Natural killer cell (primary cell): ENCODE results near the gene TRIM3. TPM values are rescaled to one million over a fixed set of nuclear protein-coding genes. Genes with fewer than 3 reads are reported as not detected.

Experiments used
- ATAC-seq, 3 donors: fragments of 150-1000 bp in 2 of 3; fragments of 200-7000 bp in 1 of 3; cut with Tn5 transposase; 1 replicate in 1 of 3; 2 replicates in 2 of 3; pipeline ENCODE4 v1.10.0; 2021; ENCODE audit warnings: mild to moderate bottlenecking in 2 of 3, moderate library complexity in 2 of 3
- DNase-seq, 2 donors: peaks; one replicate each; pipeline versions ENCODE4 v3.0.0 to v3.0.0-alpha.2; 2013 to 2021; ENCODE audit warnings: mixed read lengths in 1 of 2
- H3K27ac ChIP-seq: one replicate; pipeline ENCODE4 v1.5.1; 2013; ENCODE audit warnings: mild to moderate bottlenecking, low read length
- H3K27me3 ChIP-seq: one replicate; pipeline ENCODE4 v1.6.1; 2013; ENCODE audit warnings: low read length; ENCODE audit not compliant: control insufficient read depth, insufficient read depth
- H3K36me3 ChIP-seq: one replicate; pipeline ENCODE4 v1.6.1; 2013; ENCODE audit warnings: low read length; ENCODE audit not compliant: control insufficient read depth, insufficient read depth
- H3K4me1 ChIP-seq: one replicate; pipeline ENCODE4 v1.6.1; 2013; ENCODE audit warnings: low read length; ENCODE audit not compliant: control insufficient read depth, insufficient read depth
- H3K4me3 ChIP-seq: one replicate; pipeline ENCODE4 v1.5.1; 2013; ENCODE audit warnings: low read length
- H3K9me3 ChIP-seq: one replicate; pipeline ENCODE4 v1.6.1; 2013; ENCODE audit warnings: low read length; ENCODE audit not compliant: control insufficient read depth, insufficient read depth
- H3K27ac Mint-ChIP-seq, 2 donors: one replicate each; pipeline ENCODE4 v1.8.0; 2022; ENCODE audit warnings: mild to moderate bottlenecking in 2 of 2, mixed read lengths in 2 of 2, moderate library complexity in 1 of 2
- H3K27me3 Mint-ChIP-seq, 2 donors: one replicate each; pipeline ENCODE4 v1.8.0; 2022; ENCODE audit warnings: low read depth in 2 of 2, mixed read lengths in 2 of 2
- H3K36me3 Mint-ChIP-seq: one replicate; pipeline ENCODE4 v1.8.0; 2022; ENCODE audit warnings: mixed read lengths
- H3K4me1 Mint-ChIP-seq, 2 donors: one replicate each; pipeline ENCODE4 v1.8.0; 2022; ENCODE audit warnings: mixed read lengths in 2 of 2
- H3K4me3 Mint-ChIP-seq: one replicate; pipeline ENCODE4 v1.8.0; 2022; ENCODE audit warnings: mild to moderate bottlenecking, moderate library complexity, mixed read lengths
- H3K9me3 Mint-ChIP-seq, 2 donors: one replicate each; pipeline ENCODE4 v1.8.0; 2022; ENCODE audit warnings: mixed read lengths in 2 of 2
- WGBS: methylation state at CpG from one replicate; pipeline ENCODE4 v1.1.7; 2013; ENCODE audit warnings: missing lambda C conversion rate; ENCODE audit not compliant: insufficient coverage; 5-methylcytosine and 5-hydroxymethylcytosine counted together
- intact Hi-C: fragments of 100-400 bp; cut with micrococcal nuclease; formaldehyde crosslinking; loops from one replicate; pipeline ENCODE4 v1.14.2; 2022
- total RNA-seq, 4 donors: library from RNA; stranded (reverse); fragments of 120-200 nt in 1 of 4; gene quantifications; one replicate each; pipeline versions ENCODE4 v1.2.3 to v1.2.4, GENCODE V29; 2013 to 2022
- TF ChIP-seq, protein P1 (sequence below): fragments of 200-600 bp; IDR thresholded peaks from one replicate; pipeline ENCODE4 v1.8.0; 2022; ENCODE audit warnings: antibody characterized with exemption

The TRIM3 gene
- total RNA-seq, 3 donors from 2014 or later (not counting 1 experiment from before 2014, with no cell fraction given) = 26.4 to 30.9 (median 26.5) TPM

GRCh38 chr11:6419009-6419631, 54.6 kb downstream of the TRIM3 start, which contains the start of gene APBB1:
Gene APBB1 (minus strand): TSS chr11:6419094. CDS start chr11:6411347, 7,747 bp downstream.
- TF ChIP-seq, protein P1, sequence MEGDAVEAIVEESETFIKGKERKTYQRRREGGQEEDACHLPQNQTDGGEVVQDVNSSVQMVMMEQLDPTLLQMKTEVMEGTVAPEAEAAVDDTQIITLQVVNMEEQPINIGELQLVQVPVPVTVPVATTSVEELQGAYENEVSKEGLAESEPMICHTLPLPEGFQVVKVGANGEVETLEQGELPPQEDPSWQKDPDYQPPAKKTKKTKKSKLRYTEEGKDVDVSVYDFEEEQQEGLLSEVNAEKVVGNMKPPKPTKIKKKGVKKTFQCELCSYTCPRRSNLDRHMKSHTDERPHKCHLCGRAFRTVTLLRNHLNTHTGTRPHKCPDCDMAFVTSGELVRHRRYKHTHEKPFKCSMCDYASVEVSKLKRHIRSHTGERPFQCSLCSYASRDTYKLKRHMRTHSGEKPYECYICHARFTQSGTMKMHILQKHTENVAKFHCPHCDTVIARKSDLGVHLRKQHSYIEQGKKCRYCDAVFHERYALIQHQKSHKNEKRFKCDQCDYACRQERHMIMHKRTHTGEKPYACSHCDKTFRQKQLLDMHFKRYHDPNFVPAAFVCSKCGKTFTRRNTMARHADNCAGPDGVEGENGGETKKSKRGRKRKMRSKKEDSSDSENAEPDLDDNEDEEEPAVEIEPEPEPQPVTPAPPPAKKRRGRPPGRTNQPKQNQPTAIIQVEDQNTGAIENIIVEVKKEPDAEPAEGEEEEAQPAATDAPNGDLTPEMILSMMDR = no peak
- DNase-seq (peak; percentile 76 to 90), ATAC-seq (peak; percentile 84 to 89 (median 84))
- Histone ChIP-seq H3K27me3 (peaks cover 3% of the 10 kb centered on the region), H3K27ac (peak within 1 kb of the TSS; percentile 29), H3K9me3 (no peaks in the 10 kb centered on the region), H3K4me3 (peak within 1 kb of the TSS; percentile 46), H3K4me1 (peaks cover 32% of the 10 kb centered on the region), H3K36me3 (no peaks in the 10 kb centered on the region)
- H3K4me3 Mint-ChIP-seq = no peak within 1 kb of the TSS
- intact Hi-C loops = loop anchor here (2.0 kb wide), 1 partner anchor 28 kb away; the partner anchor contains the start of gene SMPD1
- WGBS = under 1% methylated on average over 75 of the region's 75 CpGs
- peaks cover 15 to 31% of the 10 kb centered on the region in 2 donors for H3K27me3 Mint-ChIP-seq
- H3K27ac Mint-ChIP-seq = peak within 1 kb of the TSS in 1 of 2 donors; percentile 62
- H3K36me3 Mint-ChIP-seq = no peaks in the 10 kb centered on the region
- H3K9me3 Mint-ChIP-seq = no peaks in the 10 kb centered on the region
- peaks cover 5% of the 10 kb centered on the region in 2 donors for H3K4me1 Mint-ChIP-seq

DNA sequence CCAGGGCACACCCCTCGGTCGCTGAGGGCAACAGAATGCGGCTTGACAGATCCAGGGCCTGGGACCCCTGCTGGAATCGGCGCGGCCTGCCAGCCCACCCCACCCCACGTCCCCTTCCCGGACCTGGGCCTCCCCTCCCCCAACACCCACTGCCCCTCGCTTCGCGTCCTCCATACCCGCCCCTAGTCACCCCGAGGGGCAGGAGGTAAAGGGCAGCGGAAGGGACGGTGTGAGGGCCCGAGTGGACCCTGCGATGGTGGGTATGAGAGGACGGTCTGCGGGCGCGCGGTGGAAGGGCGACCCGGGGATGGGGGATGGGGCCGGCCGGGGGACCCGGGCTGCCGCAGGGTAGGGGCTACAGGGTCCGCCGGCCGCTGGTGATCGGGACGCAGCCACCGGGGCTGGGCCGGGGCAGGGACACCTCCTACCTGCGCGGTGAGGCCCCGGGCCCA, 55.2 kb downstream of the TRIM3 start:
- Histone ChIP-seq H3K27me3 (peaks cover 3% of the 10 kb centered on the region), H3K36me3 (no peaks in the 10 kb centered on the region), H3K9me3 (no peaks in the 10 kb centered on the region), H3K4me3 (peak overlapping the region; percentile 46), H3K4me1 (peaks cover 34% of the 10 kb centered on the region), H3K27ac (peak overlapping the region; percentile 29)
- Mint-ChIP-seq H3K4me1 (peaks cover 5% of the 10 kb centered on the region in 2 donors), H3K27ac (no peak overlapping the region), H3K36me3 (no peaks in the 10 kb centered on the region), H3K27me3 (peaks cover 12 to 25% of the 10 kb centered on the region in 2 donors), H3K4me3 (no peak overlapping the region), H3K9me3 (no peaks in the 10 kb centered on the region)
- ATAC-seq (peak in 2 of 3 donors; percentile 5 to 14), DNase-seq (no peak)
- intact Hi-C loops = loop anchor here (2.0 kb wide), 1 partner anchor 28 kb away; the partner anchor contains the start of gene SMPD1
- 3% methylated on average over 34 of the region's 38 CpGs for WGBS
- TF ChIP-seq, protein P1 = no peak

- Histone ChIP-seq H3K9me3 (no peaks in the 10 kb centered on the region), H3K36me3 (no peaks in the 10 kb centered on the region), H3K4me1 (peaks cover 34% of the 10 kb centered on the region), H3K27ac (peak overlapping the region; percentile 29), H3K27me3 (peaks cover 3% of the 10 kb centered on the region), H3K4me3 (peak overlapping the region; percentile 46)
- Mint-ChIP-seq H3K4me3 (no peak overlapping the region), H3K9me3 (no peaks in the 10 kb centered on the region), H3K4me1 (peaks cover 5 to 7% of the 10 kb centered on the region in 2 donors), H3K27ac (no peak overlapping the region), H3K36me3 (no peaks in the 10 kb centered on the region), H3K27me3 (peaks cover 8 to 20% of the 10 kb centered on the region in 2 donors)
- TF ChIP-seq, protein P1 = no peak
- 71% methylated on average over 7 of the region's 7 CpGs for WGBS
- intact Hi-C loops = loop anchor here (2.0 kb wide), 1 partner anchor 27 kb away; the partner anchor contains the start of gene SMPD1
- DNase-seq (peak in 1 of 2 donors; percentile 38), ATAC-seq (no peak)
These were observed 55.7 kb downstream of the TRIM3 start for GRCh38 chr11:6417907-6418556.
